PFSK-1 (cell line): Measurements from ENCODE around the gene AGPAT3.

Experiments
- POLR2AphosphoS5 ChIP-seq: IDR thresholded peaks from 2 replicates; pipeline ENCODE4 v1.6.1; 2012; ENCODE audit warnings: low read depth, mild to moderate bottlenecking, control low read depth, low read length, moderate library complexity
- SIN3A ChIP-seq: IDR thresholded peaks from 2 replicates; pipeline ENCODE4 v1.6.1; 2012; ENCODE audit warnings: mild to moderate bottlenecking, low read length, moderate library complexity, borderline replicate concordance; ENCODE audit not compliant: insufficient read depth
- TAF1 ChIP-seq: IDR thresholded peaks from 2 replicates; pipeline ENCODE4 v1.6.1; 2012; ENCODE audit warnings: low read length, control low read depth, borderline replicate concordance; ENCODE audit not compliant: insufficient read depth
- TF ChIP-seq, protein P1 (sequence below), 2 experiments: IDR thresholded peaks; 2 replicates each; pipeline versions ENCODE4 v1.6.1 to v1.8.0; 2011 to 2012; ENCODE audit warnings: low read depth in 2 of 2, low read length in 2 of 2, control low read depth in 1 of 2, inconsistent platforms in 1 of 2, mild to moderate bottlenecking in 1 of 2, moderate library complexity in 1 of 2; ENCODE audit not compliant: insufficient read depth in 1 of 2

- TF ChIP-seq SIN3A (no peak), TAF1 (no peak), POLR2AphosphoS5 (no peak)
- TF ChIP-seq, protein P1, sequence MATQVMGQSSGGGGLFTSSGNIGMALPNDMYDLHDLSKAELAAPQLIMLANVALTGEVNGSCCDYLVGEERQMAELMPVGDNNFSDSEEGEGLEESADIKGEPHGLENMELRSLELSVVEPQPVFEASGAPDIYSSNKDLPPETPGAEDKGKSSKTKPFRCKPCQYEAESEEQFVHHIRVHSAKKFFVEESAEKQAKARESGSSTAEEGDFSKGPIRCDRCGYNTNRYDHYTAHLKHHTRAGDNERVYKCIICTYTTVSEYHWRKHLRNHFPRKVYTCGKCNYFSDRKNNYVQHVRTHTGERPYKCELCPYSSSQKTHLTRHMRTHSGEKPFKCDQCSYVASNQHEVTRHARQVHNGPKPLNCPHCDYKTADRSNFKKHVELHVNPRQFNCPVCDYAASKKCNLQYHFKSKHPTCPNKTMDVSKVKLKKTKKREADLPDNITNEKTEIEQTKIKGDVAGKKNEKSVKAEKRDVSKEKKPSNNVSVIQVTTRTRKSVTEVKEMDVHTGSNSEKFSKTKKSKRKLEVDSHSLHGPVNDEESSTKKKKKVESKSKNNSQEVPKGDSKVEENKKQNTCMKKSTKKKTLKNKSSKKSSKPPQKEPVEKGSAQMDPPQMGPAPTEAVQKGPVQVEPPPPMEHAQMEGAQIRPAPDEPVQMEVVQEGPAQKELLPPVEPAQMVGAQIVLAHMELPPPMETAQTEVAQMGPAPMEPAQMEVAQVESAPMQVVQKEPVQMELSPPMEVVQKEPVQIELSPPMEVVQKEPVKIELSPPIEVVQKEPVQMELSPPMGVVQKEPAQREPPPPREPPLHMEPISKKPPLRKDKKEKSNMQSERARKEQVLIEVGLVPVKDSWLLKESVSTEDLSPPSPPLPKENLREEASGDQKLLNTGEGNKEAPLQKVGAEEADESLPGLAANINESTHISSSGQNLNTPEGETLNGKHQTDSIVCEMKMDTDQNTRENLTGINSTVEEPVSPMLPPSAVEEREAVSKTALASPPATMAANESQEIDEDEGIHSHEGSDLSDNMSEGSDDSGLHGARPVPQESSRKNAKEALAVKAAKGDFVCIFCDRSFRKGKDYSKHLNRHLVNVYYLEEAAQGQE (IDR thresholded peaks at IDR 0.05; ENCODE audit: insufficient read depth in 1 of 2, low read depth in 2 of 2, low read length in 2 of 2) = no peak
Observed at GRCh38 chr21:43965911-43966585, 101.0 kb downstream of the AGPAT3 start.
